ENCODE data around the gene ACR. TPM values are rescaled to one million over a fixed set of nuclear protein-coding genes. Genes with fewer than 3 reads are reported as not detected.

Gene ACR
- not detected in 2 replicates for total RNA-seq

DNA sequence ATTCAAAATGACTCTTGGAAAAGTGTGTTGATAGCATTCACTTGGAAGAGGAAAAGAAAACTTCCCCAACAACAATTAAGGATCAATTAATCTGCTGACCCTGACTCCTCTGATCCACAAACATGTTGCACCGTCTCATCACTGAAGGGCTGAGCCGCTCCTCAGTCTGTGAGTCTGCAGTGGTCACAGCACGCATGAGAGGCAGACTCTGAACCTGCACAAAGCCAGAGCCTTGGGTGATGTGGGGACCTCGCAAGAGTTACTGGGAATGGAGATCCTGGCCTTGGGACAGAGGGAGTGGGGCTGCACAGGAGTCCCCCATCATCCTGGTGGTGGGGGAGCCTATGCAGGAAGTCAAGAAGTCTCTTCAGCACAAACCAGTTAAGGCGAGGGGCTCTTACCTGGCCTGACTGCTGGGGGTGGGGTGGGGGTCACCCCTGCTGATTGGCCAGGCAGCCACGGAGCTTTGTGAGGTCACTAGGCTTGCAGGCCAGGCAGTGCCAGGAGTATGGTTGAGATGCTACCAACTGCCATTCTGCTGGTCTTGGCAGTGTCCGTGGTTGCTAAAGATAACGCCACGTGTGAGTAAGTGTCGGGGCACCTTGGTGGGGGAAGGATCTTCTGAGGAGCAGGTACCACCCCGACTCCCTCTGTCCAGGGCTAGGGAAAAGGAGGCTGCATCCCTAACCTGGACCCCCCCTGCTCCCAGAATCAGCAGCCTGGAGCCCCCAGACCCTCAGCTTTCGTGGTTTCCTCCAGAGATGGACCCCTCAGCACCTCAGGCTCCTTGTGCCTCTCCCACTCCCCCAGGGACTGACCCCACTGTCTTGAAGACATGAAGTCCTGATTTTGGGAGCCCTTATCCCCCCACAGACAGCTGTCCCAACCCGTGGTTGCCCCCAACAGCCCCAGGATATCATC, at the start of gene ACR:
TSS of gene ACR (plus strand) at position 477 of the 921 bp plus-strand sequence. CDS start at position 509, 32 bp downstream.

DNA sequence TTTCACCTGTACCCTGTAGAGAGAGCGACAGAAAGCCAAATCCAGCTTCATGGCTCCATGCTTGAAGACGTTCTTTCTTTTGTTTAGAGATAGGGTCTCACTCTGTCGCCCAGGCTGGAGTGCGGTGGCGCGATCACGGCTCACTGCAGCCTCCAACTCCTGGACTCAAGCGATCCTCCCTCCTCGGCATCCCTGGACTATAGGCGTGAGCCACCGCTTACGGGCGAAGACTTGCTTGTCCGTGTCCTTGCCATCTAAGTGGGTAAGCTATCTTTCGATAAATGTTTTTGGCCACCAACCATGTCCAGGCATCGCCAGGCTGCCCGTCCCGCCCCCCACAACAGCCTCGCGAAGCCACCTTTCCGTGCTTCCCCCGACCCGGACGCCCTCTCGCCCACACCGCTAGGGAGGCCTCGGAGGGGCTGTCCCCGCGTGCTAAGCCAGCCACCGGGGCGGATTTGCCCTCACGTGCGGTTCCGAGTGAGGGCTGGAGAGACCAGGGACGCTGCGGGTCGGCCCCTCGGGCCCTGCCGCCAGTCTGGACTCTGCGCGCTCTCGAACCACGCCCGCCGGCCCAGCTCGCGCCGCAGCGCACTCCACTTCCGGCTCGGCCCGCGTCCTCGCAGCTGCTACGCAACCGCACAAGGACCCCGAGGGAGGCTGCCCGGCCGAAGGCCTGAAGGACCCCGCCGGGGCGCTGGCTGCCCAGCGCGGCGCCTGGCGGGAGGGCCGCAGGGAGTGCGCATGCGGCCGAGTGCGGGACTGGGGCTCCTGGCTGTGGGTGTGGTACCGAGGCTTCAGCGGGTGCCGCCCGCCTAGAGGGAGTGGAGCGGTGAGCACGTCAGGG, 45.3 kb downstream of the ACR start, which contains the start of gene RABL2B:
TSS of gene RABL2B (minus strand) at position 604 of the 847 bp plus-strand sequence. CDS start 1,342 bp downstream, outside the sequence.

Other genes starting within 250 kb of the ACR start
- gene LMF2, start 230.5 kb upstream of the ACR start, total RNA-seq: 21.7 and 31.5 TPM in 2 replicates
- gene NCAPH2, start 230.0 kb upstream of the ACR start, total RNA-seq: 24.7 and 28.9 TPM in 2 replicates
- gene SCO2, start 212.6 kb upstream of the ACR start, total RNA-seq: 0.72 and 10.2 TPM in 2 replicates
- gene TYMP, start 208.2 kb upstream of the ACR start, total RNA-seq: 22.0 and 234 TPM in 2 replicates
- 0.24 and 0.43 TPM in 2 replicates for gene KLHDC7B, start 192.3 kb upstream of the ACR start, total RNA-seq
- not detected in 2 replicates for gene SYCE3, start 175.3 kb upstream of the ACR start, total RNA-seq
- gene CPT1B, start 159.8 kb upstream of the ACR start, total RNA-seq: 2.2 TPM in 1 of 2 replicates, not detected in the other
- gene CHKB, start 155.4 kb upstream of the ACR start, total RNA-seq: 23.7 and 32.0 TPM in 2 replicates
- gene MAPK8IP2, start 137.4 kb upstream of the ACR start, total RNA-seq: 0.43 and 0.48 TPM in 2 replicates
- gene ARSA, start 110.1 kb upstream of the ACR start, total RNA-seq: 19.6 and 27.7 TPM in 2 replicates
- 1.5 and 2.7 TPM in 2 replicates for gene SHANK3, start 65.4 kb upstream of the ACR start, total RNA-seq
- 3.1 and 4.3 TPM in 2 replicates for gene RABL2B, start 45.4 kb downstream of the ACR start, total RNA-seq

Measured in tracheal epithelial cell (primary cell).